Keratinocyte (primary cell): ENCODE measurements around the gene HTT-AS.

Experiments
- CTCF ChIP-seq, 3 experiments: IDR thresholded peaks in 1 of 3; conservative IDR thresholded peaks in 1 of 3; optimal IDR thresholded peaks in 1 of 3; 2 replicates in 2 of 3; 3 replicates in 1 of 3; pipeline versions ENCODE3 to v1.5.1; 2011; ENCODE audit warnings: low read length in 3 of 3, mild to moderate bottlenecking in 3 of 3, moderate library complexity in 2 of 3, control low read depth in 1 of 3, inconsistent platforms in 1 of 3; ENCODE audit not compliant: insufficient read depth in 2 of 3; ENCODE audit errors: extremely low read depth in 1 of 3
- EZH2 ChIP-seq: IDR thresholded peaks from one replicate; pipeline ENCODE4 v1.6.1; 2012; ENCODE audit warnings: inconsistent platforms, mild to moderate bottlenecking, low read length, moderate library complexity

- TF ChIP-seq CTCF (optimal IDR thresholded peaks at IDR 0.05 in 1 of 3, IDR thresholded peaks at IDR 0.05 in 1 of 3, conservative IDR thresholded peaks at IDR 0.05 in 1 of 3; ENCODE audit: extremely low read depth in 1 of 3, insufficient read depth in 2 of 3, low read length in 3 of 3) (no peak), EZH2 (no peak)
These were observed 46.8 kb upstream of the HTT-AS start for GRCh38 chr4:3121110-3121509.
